ENCODE data around the gene DLL4.

The DLL4 gene

GRCh38 chr15:40892447-40893012, 36.6 kb upstream of the DLL4 start:
- no peak for TF ChIP-seq ZFX (IDR thresholded peaks at IDR 0.05)
- TF ChIP-seq, protein P1, sequence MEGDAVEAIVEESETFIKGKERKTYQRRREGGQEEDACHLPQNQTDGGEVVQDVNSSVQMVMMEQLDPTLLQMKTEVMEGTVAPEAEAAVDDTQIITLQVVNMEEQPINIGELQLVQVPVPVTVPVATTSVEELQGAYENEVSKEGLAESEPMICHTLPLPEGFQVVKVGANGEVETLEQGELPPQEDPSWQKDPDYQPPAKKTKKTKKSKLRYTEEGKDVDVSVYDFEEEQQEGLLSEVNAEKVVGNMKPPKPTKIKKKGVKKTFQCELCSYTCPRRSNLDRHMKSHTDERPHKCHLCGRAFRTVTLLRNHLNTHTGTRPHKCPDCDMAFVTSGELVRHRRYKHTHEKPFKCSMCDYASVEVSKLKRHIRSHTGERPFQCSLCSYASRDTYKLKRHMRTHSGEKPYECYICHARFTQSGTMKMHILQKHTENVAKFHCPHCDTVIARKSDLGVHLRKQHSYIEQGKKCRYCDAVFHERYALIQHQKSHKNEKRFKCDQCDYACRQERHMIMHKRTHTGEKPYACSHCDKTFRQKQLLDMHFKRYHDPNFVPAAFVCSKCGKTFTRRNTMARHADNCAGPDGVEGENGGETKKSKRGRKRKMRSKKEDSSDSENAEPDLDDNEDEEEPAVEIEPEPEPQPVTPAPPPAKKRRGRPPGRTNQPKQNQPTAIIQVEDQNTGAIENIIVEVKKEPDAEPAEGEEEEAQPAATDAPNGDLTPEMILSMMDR (conservative IDR thresholded peaks at IDR 0.05), result no peak
- H3K27ac ChIP-seq, result no peak overlapping the region

DNA sequence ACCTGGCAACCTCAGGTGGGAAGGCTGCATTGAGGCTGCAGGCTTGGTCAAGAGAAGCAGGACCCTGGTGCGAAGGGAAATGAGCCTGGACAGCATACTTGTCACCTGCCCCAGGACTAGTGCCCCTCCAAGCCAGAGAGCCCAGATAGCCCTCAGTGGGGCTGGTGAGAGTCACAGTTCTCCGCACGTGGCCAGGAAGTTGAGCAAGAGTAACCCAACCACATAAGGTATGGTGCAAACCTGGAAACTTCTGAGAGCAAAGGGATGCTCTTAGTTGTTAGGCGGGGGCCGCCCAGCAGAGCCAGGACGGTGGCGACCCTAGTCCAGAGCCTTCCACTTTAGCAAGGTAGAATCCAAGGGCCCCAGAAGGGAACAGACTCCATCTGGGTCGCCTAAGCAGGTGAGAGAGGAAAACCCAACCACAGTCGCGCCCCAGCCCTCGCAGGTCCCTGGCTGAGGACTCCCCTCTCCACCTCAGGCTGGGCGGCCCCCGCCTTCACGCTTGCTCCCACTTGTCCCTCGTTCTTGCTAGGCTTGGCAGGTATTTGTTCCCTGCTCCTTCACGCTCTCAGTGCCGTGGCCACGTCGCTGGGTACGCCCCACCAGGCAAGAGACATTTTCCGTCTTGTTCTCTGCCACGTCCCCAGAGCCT, 36.0 kb upstream of the DLL4 start:
- no peak overlapping the region; the same call in 1 of the 2 replicates for H3K27ac ChIP-seq
- TF ChIP-seq, protein P1 (conservative IDR thresholded peaks at IDR 0.05), result no peak
- no peak for TF ChIP-seq ZFX (IDR thresholded peaks at IDR 0.05)

DNA sequence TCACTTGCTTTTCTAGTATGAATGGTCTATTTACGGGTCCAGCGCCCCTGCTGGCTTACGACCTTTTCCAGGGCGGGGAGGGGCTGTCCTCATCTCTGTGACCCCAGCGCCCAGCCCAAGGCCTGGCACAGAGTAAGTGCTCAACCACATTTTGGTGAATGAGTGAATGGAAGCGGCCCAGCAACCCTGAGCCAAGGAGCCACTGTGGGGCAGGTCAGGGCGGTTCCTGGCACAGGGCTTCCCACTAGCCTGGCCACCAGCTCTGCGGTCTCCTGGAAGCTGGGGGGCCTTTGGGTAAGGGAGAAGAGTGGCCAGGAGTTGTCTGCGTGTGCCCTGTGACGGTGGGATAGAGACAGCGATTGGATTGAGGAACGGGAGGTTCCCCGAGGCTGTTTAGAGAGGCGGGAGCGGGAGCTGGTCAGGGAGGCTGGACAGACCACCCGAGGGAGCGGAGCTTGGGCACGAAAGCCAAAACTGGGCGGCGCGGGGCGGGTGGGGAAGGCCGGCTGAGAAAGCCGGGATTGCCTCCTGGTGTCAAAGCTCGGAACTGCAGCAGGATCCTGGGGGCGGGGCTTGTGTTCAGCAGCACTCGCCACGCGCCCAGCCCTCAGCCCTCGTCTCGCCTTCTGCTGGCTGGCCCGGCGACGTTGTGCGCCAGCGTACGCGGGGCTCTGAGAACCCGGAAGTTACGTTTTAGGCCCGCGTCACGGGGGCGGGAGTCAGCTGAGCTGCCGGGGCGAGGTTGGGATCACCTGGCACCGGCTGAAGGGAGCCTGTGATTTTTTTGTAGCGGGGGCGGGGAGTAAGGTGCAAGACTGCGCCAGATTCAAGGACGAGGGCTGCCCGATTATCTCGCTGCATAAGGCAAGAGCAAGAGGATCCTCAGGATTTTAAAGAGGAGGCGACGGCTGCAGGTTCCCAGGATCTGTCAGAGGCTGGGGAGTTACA, 35.1 kb upstream of the DLL4 start, which contains the start of gene VPS18:
Gene VPS18 (plus strand): TSS at position 718 of the 948 bp plus-strand sequence. CDS start 319 bp downstream, outside the sequence.
- no peak for TF ChIP-seq ZFX (IDR thresholded peaks at IDR 0.05)
- TF ChIP-seq, protein P1 (conservative IDR thresholded peaks at IDR 0.05), result peak; percentile 94
- H3K27ac ChIP-seq, result peak within 1 kb of the TSS; percentile 85

GRCh38 chr15:40894681-40895448, 34.3 kb upstream of the DLL4 start:
- peak; percentile 80; the same call in 1 of the 2 replicates for TF ChIP-seq ZFX (IDR thresholded peaks at IDR 0.05)
- TF ChIP-seq, protein P1 (conservative IDR thresholded peaks at IDR 0.05), result peak; percentile 4; the same call in 1 of the 2 replicates
- H3K27ac ChIP-seq, result peak overlapping the region; percentile 85

DNA sequence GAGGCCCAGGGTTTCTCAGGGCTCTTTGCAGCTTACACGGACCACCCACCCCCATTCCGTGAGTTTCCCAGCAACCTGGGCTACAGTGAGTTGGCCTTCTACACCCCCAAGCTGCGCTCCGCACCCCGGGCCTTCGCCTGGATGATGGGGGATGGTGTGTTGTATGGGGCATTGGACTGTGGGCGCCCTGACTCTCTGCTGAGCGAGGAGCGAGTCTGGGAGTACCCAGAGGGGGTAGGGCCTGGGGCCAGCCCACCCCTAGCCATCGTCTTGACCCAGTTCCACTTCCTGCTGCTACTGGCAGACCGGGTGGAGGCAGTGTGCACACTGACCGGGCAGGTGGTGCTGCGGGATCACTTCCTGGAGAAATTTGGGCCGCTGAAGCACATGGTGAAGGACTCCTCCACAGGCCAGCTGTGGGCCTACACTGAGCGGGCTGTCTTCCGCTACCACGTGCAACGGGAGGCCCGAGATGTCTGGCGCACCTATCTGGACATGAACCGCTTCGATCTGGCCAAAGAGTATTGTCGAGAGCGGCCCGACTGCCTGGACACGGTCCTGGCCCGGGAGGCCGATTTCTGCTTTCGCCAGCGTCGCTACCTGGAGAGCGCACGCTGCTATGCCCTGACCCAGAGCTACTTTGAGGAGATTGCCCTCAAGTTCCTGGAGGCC, 29.5 kb upstream of the DLL4 start:
- H3K27ac ChIP-seq, result no peak overlapping the region
- TF ChIP-seq, protein P1 (conservative IDR thresholded peaks at IDR 0.05), result no peak
- TF ChIP-seq ZFX (IDR thresholded peaks at IDR 0.05), result no peak

DNA sequence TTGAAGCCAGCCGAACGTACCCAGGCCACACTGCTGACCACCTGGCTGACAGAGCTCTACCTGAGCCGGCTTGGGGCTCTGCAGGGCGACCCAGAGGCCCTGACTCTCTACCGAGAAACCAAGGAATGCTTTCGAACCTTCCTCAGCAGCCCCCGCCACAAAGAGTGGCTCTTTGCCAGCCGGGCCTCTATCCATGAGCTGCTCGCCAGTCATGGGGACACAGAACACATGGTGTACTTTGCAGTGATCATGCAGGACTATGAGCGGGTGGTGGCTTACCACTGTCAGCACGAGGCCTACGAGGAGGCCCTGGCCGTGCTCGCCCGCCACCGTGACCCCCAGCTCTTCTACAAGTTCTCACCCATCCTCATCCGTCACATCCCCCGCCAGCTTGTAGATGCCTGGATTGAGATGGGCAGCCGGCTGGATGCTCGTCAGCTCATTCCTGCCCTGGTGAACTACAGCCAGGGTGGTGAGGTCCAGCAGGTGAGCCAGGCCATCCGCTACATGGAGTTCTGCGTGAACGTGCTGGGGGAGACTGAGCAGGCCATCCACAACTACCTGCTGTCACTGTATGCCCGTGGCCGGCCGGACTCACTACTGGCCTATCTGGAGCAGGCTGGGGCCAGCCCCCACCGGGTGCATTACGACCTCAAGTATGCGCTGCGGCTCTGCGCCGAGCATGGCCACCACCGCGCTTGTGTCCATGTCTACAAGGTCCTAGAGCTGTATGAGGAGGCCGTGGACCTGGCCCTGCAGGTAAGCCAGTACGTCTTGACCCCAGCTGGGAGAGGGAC, 28.7 kb upstream of the DLL4 start:
- TF ChIP-seq, protein P1 (conservative IDR thresholded peaks at IDR 0.05), result no peak
- TF ChIP-seq ZFX (IDR thresholded peaks at IDR 0.05), result no peak
- no peak overlapping the region for H3K27ac ChIP-seq

Measured in C4-2B (cell line).